HAP-1 (cell line): ENCODE results near the gene KRTAP10-8.
"Not testable (repeated sequence)": the region's sequence is repeated elsewhere in the genome, so short reads cannot be mapped to it uniquely, and the experiment has no call there.

ENCODE experiments used
- DNase-seq, 2 experiments: peaks; one replicate each; pipeline ENCODE4 v3.0.0-alpha.2; 2016 to 2020; ENCODE audit warnings: low spot score in 2 of 2
- H3K27me3 ChIP-seq: fragments of 250-450 bp; sonication (Bioruptor Pico); 2 replicates; pipeline ENCODE4 v1.5.1; 2020; ENCODE audit warnings: low read depth, mild to moderate bottlenecking, moderate library complexity
- H3K36me3 ChIP-seq: fragments of 250-450 bp; sonication (Bioruptor Pico); replicated peaks from 2 replicates; pipeline ENCODE4 v1.5.1; 2020; ENCODE audit warnings: mild to moderate bottlenecking
- H3K4me1 ChIP-seq: fragments of 250-450 bp; sonication (Bioruptor Pico); 2 replicates; pipeline ENCODE4 v1.5.1; 2020; ENCODE audit warnings: mild to moderate bottlenecking
- H3K4me3 ChIP-seq: fragments of 250-450 bp; sonication (Bioruptor Pico); 2 replicates; pipeline ENCODE4 v1.5.1; 2020; ENCODE audit warnings: mild to moderate bottlenecking, moderate library complexity
- H3K9me3 ChIP-seq: fragments of 250-450 bp; sonication (Bioruptor Pico); 2 replicates; pipeline ENCODE4 v1.5.1; 2020; ENCODE audit warnings: mild to moderate bottlenecking, moderate library complexity
- in situ Hi-C: fragments of 300-500 bp; cut with MboI; formaldehyde crosslinking; loops from 3 replicates; pipeline ENCODE4 v1.14.3; 2020; ENCODE audit warnings: low sequenced_read_pairs, inconsistent platforms, mixed read lengths

KRTAP10-8 gene

DNA sequence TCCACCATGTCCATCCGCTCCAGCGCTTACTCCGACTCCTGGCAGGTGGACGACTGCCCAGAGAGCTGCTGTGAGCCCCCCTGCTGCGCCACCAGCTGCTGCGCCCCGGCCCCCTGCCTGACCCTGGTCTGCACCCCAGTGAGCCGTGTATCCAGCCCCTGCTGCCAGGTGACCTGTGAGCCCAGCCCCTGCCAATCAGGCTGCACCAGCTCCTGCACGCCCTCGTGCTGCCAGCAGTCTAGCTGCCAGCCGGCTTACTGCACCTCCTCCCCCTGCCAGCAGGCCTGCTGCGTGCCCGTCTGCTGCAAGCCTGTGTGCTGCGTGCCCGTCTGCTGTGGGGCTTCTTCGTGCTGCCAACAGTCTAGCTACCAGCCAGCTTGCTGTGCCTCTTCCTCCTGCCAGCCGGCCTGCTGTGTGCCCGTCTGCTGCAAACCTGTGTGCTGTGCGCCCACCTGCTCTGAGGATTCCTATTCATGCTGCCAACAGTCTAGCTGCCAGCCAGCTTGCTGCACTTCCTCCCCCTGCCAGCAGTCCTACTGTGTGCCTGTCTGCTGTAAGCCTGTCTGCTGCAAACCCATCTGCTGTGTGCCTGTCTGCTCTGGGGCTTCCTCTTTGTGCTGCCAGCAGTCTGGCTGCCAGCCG is 15.4 kb downstream of the KRTAP10-8 start:
- H3K36me3 ChIP-seq, in situ Hi-C loops: not testable (repeated sequence)

DNA sequence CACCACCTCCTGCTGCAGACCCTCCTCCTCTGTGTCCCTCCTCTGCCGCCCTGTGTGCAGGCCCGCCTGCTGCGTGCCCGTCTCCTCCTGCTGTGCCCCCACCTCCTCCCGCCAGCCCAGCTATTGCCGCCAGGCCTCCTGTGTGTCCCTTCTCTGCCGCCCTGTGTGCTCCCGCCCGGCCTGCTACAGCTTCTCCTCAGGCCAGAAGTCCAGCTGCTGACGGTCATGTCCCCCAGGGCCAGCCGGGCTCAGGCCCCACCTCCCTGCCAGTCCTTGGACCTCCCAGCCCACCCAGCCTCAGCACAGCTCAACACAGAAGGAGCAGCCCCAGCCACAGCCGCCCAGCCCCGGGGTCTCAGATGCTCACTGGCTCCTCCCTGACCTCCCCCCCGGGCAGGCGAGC is 16.0 kb downstream of the KRTAP10-8 start:
- H3K27me3 ChIP-seq, DNase-seq, H3K4me1 ChIP-seq, H3K36me3 ChIP-seq, H3K9me3 ChIP-seq, in situ Hi-C loops, H3K4me3 ChIP-seq: not testable (repeated sequence)

More for the DNA sequence above, 15.4 kb downstream of the KRTAP10-8 start:
- H3K4me1 ChIP-seq, DNase-seq, H3K27me3 ChIP-seq, H3K9me3 ChIP-seq, H3K4me3 ChIP-seq: not testable (repeated sequence)

DNA sequence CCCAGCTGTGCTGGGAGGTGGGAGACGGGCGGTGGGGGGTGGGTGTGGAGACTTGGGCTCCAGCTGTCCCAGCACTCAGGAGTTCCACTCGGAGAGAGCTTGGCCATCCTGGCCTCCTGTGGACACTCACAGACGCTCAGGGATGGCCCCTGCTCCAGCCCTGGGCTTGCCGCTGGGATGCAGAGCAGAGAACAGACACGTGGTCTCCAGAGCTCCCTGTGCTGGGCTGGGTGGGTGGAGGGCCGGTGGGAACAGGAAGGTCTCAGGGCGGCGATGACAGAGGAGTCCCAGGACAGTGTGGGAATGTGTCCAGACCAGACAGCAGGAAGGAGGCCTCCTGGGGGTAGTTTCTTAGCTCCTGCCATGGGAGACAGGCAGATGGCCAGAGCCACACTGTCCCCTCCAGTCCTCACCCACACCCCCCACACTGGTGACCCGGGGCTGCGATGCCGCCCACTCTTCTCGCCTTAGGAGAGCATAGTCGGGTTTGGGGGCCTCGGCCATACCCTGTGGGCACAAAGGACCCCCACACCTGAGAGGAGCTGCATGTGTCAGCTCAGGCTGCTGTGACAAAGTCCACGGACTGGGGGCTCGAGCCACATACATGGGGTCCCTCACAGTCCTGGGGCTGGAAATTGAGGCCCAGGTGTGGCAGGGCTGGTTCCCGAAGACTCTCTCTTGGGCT is 17.0 kb downstream of the KRTAP10-8 start:
- in situ Hi-C loops: no loop called here
- H3K9me3 ChIP-seq: no peaks in the 10 kb centered on the region; the same call in 1 of the 2 replicates
- H3K4me1 ChIP-seq: no peaks in the 10 kb centered on the region
- no peak overlapping the region for H3K4me3 ChIP-seq
- no peak for DNase-seq
- no peaks in the 10 kb centered on the region for H3K36me3 ChIP-seq
- no peaks in the 10 kb centered on the region for H3K27me3 ChIP-seq

DNA sequence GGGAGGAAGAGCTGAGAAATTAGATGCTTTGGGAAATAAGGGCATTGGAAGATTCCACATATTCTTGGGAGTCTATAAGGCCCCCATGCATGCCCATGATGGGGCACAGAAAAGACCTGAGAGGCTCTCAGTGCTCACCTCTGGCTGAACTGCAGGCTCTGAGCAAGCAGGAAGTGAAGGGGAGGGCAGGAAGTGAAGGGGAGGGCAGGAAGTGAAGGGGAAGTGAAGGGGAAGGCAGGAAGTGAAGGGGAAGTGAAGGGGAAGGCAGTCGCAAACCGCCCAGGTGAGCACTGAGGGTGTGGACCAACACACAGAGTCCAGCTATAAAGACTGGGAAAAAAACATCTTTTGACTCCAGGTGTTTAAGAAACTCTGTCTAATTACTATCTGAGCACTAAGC is 18.6 kb downstream of the KRTAP10-8 start:
- no peak for DNase-seq
- in situ Hi-C loops: no loop called here
- no peaks in the 10 kb centered on the region for H3K4me1 ChIP-seq
- H3K9me3 ChIP-seq: no peaks in the 10 kb centered on the region
- no peaks in the 10 kb centered on the region for H3K36me3 ChIP-seq
- no peaks in the 10 kb centered on the region for H3K27me3 ChIP-seq
- H3K4me3 ChIP-seq: no peak overlapping the region

DNA sequence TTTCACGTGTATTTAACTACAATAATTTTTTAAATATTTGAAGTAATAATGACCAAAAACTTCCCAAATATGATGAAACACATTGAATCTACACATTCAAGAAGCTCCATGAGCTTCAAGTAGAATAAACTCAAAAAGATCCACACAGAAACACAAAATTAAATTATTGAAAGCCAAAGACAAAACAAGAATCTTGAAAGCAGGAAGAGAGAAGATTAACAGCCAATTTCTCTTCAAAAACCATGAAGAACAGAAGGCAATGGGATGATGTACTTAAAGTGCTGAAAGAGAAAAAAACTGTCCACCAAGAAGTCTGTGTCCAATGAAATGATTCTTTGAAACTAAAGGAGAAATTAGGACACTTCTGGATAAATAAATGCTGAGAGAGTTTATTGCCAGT is 20.2 kb downstream of the KRTAP10-8 start:
- Histone ChIP-seq H3K4me3 (no peak overlapping the region), H3K4me1 (no peaks in the 10 kb centered on the region), H3K36me3 (no peaks in the 10 kb centered on the region), H3K9me3 (no peaks in the 10 kb centered on the region), H3K27me3 (no peaks in the 10 kb centered on the region)
- DNase-seq: no peak
- in situ Hi-C loops: no loop called here

DNA sequence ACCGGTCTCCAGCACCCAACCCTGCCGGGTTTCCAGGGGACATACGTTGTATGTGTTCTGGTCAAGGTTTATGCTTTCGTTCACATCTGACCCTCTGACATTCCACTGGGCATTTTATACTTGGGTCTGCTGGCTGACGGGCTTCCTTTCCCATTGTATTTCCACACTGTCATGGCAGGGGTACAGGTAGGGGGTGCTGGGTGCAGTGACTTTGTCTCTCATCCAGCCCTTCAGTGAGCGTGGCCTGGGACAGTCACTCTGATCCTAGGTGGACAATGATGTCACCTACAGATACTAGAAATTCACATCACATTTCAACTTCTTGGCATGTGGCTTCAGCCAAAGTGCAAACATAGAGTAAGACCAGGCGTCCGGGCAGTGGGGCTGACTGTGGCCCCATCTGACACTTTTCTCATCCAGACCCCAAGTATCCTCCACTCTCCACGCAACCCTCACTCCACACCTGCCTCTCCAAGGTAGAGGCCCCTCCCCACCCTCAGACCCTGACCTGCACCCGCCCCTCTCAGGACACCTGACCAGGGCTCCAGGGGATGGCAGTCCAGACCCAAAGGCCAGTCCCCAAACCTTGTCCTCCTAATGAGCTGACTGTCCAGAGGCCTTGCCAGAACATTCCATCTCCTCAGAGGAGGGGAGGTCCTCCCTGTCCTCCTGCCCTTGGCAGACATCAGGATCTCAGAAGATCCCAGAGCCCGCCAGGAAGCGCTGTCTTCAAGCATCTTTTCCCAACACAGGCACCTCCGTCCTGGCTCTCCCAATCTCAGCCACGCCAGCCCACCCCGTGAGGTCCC is 24.5 kb downstream of the KRTAP10-8 start:
- no peak for DNase-seq
- in situ Hi-C loops: no loop called here
- H3K9me3 ChIP-seq: no peaks in the 10 kb centered on the region
- no peaks in the 10 kb centered on the region for H3K27me3 ChIP-seq
- H3K4me3 ChIP-seq: no peak overlapping the region
- no peaks in the 10 kb centered on the region for H3K4me1 ChIP-seq
- no peaks in the 10 kb centered on the region for H3K36me3 ChIP-seq

DNA sequence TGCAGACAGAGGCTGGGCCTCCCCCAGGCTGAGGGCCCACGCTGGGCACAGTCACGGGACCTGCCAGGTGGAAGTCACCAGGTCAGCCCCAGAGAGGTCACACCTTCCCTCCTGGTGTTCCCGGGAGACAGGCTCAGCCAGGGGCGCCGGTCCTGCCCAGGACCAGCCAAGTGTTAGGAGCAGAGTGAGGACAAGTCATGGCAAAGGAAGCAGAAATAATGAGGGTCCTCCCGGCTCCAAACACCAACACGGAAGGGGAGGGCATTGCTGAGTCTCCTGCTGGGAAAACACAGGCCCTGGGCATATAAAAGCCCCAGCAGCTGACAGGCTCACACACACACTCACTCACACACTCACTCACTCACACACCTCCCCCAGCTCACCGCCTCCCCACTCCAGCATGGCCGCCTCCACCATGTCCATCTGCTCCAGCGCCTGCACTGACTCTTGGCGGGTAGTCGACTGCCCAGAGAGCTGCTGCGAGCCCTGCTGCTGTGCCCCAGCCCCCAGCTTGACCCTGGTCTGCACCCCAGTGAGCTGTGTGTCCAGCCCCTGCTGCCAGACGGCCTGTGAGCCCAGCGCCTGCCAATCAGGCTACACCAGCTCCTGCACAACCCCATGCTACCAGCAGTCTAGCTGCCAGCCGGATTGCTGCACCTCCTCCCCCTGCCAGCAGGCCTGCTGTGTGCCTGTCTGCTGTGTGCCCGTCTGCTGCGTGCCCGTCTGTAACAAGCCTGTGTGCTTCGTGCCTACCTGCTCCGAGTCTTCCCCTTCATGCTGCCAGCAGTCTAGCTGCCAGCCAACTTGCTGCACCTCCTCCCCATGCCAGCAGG is 25.4 kb downstream of the KRTAP10-8 start, which contains the start of gene KRTAP10-10:
Gene KRTAP10-10, plus strand, starts transcription at position 339 of the 833 bp plus-strand sequence. Its CDS starts 62 bp downstream, at position 401.
- H3K4me3 ChIP-seq: no peak within 1 kb of the TSS
- no peaks in the 10 kb centered on the region for H3K27me3 ChIP-seq
- DNase-seq: no peak
- H3K36me3 ChIP-seq: no peaks in the 10 kb centered on the region
- in situ Hi-C loops: no loop called here
- no peaks in the 10 kb centered on the region for H3K4me1 ChIP-seq
- no peaks in the 10 kb centered on the region for H3K9me3 ChIP-seq

DNA sequence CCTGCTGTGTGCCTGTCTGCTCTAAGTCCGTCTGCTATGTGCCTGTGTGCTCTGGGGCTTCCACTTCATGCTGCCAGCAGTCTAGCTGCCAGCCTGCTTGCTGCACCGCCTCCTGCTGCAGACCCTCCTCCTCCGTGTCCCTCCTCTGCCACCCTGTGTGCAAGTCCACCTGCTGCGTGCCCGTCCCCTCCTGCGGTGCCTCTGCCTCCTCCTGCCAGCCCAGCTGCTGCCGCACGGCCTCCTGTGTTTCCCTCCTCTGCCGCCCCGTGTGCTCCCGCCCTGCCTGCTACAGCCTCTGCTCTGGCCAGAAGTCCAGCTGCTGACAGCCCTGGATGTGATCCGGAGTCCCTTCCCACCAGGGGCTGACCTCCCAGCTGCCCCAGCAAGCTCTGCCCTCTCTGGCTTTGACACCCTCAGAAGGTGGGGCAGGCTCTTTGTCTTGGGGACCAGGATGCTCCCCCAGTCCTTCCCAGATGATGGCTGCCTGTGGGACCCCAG is 26.0 kb downstream of the KRTAP10-8 start:
- H3K4me1 ChIP-seq, H3K9me3 ChIP-seq, in situ Hi-C loops, H3K4me3 ChIP-seq, H3K36me3 ChIP-seq, DNase-seq, H3K27me3 ChIP-seq: not testable (repeated sequence)

DNA sequence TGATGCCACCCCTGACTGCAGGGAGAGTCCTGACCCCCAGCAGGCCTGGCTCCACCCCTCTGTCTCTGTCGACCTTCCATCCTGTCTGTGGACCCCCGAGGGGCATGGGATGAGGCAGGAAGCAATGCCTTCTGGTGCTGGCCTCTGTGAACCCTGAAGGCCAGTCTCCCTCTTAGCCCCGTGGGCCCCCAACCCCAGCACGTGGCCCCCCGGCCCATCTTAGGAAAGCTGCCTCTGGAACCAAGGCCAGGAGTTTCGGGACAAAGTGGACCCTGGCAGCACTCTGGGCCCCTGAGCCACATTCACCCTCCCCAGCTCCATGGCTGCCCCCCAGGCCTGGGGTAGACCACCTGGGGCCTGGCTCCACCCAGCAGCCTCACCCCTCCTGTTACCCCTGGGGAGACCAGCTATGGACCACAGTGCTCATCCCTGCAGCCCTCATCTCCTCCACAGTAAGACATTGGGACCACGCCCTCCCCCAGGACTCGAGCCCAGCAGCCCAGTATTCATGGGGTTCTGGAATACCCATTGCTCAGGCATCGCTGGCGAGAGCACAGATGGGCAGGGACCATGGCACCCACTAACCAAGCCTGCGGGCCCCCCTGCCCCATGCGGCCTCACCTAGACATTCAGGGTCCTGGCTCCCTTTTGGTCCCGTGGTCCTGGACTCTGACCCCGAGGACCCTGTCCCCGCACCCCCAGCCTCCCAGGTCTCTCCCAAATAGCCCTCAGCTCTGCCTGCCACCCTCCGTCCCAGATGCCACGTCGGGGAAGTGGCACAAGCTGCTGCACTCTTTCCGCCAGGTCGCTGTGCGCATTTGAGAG is 26.8 kb downstream of the KRTAP10-8 start:
- in situ Hi-C loops, H3K4me1 ChIP-seq, H3K27me3 ChIP-seq: not testable (repeated sequence)

DNA sequence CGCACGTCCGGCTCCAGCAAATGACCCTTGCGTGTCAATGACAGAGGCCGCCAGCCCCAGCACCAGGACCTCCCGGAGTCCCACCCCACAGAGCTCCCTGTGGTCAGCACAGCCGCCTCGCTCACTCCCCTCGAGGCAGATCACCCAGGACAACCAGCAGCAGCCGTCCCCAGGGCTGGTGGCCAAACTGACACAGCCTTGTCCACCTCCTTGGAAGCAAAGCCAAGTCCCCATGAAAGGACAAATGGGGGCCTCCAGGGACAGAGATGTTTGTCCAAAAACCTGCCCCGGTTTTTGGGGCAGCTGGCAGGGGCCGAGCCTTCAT is 27.4 kb downstream of the KRTAP10-8 start:
- no peaks in the 10 kb centered on the region for H3K4me1 ChIP-seq
- DNase-seq: no peak
- H3K27me3 ChIP-seq: no peaks in the 10 kb centered on the region
- no peak overlapping the region for H3K4me3 ChIP-seq
- no peaks in the 10 kb centered on the region for H3K9me3 ChIP-seq
- no peaks in the 10 kb centered on the region for H3K36me3 ChIP-seq
- in situ Hi-C loops: no loop called here

More for the DNA sequence above, 26.8 kb downstream of the KRTAP10-8 start:
- H3K9me3 ChIP-seq, DNase-seq, H3K36me3 ChIP-seq, H3K4me3 ChIP-seq: not testable (repeated sequence)

DNA sequence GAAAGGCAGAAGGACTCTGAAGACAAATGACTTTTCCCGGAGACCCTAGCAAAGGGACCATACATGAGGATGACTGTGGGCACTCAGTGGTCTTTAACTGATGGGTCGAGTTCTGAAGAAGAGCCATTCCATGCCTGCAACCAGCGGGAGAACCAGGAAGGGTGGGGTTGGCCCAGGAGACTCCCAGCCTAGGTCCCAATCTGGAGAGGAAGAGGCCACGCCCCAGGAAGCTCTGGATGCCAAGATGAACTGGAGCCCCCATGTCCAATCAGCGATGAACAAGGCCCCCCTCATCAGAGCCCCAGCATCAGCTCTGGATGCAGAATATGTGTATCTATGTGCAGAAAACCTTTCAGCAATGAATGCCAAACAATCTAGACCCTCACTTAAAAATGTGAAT is 28.9 kb downstream of the KRTAP10-8 start:
- H3K27me3 ChIP-seq: no peaks in the 10 kb centered on the region
- H3K4me3 ChIP-seq: no peak overlapping the region
- in situ Hi-C loops: loop anchor here (10.0 kb wide), 1 partner anchor 64 kb away; no protein-coding TSS in a partner anchor
- H3K36me3 ChIP-seq: no peaks in the 10 kb centered on the region
- no peak for DNase-seq
- H3K9me3 ChIP-seq: no peaks in the 10 kb centered on the region
- no peaks in the 10 kb centered on the region for H3K4me1 ChIP-seq

DNA sequence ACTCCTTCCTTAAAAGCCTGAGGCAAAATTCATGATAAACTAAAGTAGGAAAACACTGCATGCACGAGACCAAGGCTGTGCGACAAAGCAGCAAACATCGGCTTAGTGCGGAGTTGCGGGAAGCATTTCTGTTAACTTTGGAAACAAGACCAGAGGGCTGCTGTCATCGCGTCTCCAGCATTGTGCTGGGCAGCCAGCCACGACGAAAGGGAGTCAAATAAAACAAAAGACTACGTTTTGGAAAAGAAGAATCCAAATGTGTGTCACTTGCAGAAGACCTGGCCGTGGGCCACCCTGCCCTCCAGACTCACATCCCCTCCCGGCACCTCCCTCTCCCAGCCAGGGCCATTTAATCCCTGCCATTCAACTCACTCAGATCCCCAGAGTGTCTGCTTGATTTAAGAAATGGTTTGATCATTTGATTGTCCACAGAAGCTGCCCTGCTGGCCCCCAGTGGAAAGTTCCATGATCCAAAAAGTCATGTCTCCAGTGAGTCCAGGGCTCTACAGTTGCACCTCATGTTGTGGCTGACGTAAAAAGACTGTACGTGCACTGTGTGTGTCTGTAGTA is 31.9 kb downstream of the KRTAP10-8 start:
- Histone ChIP-seq H3K4me1 (no peaks in the 10 kb centered on the region), H3K27me3 (no peaks in the 10 kb centered on the region), H3K4me3 (no peak overlapping the region), H3K9me3 (no peaks in the 10 kb centered on the region), H3K36me3 (no peaks in the 10 kb centered on the region)
- DNase-seq: no peak
- in situ Hi-C loops: loop anchor here (10.0 kb wide), 1 partner anchor 61 kb away; no protein-coding TSS in a partner anchor
